ENCODE results near the gene ZBTB46. TPM values are rescaled to one million over a fixed set of nuclear protein-coding genes. Genes with fewer than 3 reads are reported as not detected.

ZBTB46 gene
- total RNA-seq, 1 experiment from 2014 or later: 2.5 TPM

DNA sequence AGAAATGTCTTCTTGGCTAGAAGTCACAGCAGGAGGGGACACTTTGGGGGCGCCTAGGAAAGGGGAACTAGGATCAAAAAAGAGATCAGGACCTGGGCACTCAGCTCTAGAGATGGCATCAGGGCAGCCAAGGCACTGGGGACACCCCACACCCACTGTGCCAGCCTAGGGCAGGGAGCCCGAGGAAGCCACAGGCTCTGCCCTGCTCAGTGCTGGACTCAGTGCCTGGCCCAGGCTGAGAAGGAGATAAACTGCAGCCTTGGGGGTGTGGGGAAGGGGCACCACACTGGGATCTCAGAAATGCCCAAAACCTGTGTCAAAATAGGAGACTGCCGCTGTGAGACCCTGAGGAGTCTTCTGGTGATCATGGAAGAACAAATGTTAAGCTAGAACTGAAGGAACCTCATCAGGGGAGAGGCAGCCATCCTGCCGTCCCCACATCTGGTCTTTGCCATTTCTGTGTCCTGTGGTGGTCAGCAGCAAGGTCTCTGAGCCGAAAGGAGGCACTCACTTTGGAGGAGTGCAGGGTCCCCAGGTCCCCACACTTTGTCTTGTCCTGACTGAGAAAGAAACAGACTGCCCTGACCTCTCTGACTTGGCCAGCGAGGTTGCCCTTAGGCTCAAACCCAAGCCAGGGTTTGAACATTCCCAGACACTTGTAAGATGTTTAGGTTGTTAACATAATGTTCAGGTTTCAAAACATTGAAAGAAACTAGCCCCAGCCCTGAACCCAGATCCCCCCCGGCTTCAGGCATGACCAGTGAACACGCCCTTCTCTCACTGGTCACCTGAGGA, 125.6 kb downstream of the ZBTB46 start:
- CTCF ChIA-PET: no interaction called here
- no TSS peak for BruUV-seq (replicated peaks)
- no peaks in the 10 kb centered on the region for H3K27me3 Mint-ChIP-seq (ENCODE audit: unreplicated experiment)
- H3K27ac Mint-ChIP-seq (ENCODE audit: unreplicated experiment): no peak overlapping the region
- H3K4me1 Mint-ChIP-seq (ENCODE audit: low read depth, unreplicated experiment): peaks cover 35% of the 10 kb centered on the region
- peaks cover 90% of the 10 kb centered on the region for H3K36me3 Mint-ChIP-seq (ENCODE audit: insufficient read depth, unreplicated experiment)
- H3K9me3 Mint-ChIP-seq (ENCODE audit: low read depth, unreplicated experiment): no peaks in the 10 kb centered on the region
- DNase-seq: no peak
- TF ChIP-seq, protein P1, sequence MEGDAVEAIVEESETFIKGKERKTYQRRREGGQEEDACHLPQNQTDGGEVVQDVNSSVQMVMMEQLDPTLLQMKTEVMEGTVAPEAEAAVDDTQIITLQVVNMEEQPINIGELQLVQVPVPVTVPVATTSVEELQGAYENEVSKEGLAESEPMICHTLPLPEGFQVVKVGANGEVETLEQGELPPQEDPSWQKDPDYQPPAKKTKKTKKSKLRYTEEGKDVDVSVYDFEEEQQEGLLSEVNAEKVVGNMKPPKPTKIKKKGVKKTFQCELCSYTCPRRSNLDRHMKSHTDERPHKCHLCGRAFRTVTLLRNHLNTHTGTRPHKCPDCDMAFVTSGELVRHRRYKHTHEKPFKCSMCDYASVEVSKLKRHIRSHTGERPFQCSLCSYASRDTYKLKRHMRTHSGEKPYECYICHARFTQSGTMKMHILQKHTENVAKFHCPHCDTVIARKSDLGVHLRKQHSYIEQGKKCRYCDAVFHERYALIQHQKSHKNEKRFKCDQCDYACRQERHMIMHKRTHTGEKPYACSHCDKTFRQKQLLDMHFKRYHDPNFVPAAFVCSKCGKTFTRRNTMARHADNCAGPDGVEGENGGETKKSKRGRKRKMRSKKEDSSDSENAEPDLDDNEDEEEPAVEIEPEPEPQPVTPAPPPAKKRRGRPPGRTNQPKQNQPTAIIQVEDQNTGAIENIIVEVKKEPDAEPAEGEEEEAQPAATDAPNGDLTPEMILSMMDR (IDR thresholded peaks at IDR 0.05; ENCODE audit: unreplicated experiment): no peak
- intact Hi-C loops (cut with micrococcal nuclease; ENCODE audit: unreplicated experiment): no loop called here
- peak overlapping the region; percentile 97 for H3K4me3 Mint-ChIP-seq (ENCODE audit: low read depth, unreplicated experiment)

DNA sequence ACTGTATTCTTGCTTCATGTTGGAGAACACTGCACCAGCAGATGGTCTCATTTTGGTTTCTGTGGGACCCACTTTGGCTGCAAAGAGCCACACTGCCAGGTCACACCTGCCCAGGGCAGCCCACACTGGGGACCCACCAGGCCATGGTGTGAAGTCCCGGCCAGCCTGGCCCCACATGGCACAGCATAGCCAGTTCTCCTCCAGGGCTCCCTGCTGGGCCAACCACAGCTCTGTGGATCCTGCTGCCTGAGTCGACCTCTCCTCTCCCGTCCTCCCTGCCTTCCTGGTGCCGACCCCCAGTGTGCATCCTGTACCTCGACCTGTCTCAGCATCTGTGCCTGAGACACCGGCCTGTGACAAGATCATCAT, 126.3 kb downstream of the ZBTB46 start:
- peaks cover 90% of the 10 kb centered on the region for H3K36me3 Mint-ChIP-seq (ENCODE audit: insufficient read depth, unreplicated experiment)
- no peaks in the 10 kb centered on the region for H3K9me3 Mint-ChIP-seq (ENCODE audit: low read depth, unreplicated experiment)
- no peak overlapping the region for H3K27ac Mint-ChIP-seq (ENCODE audit: unreplicated experiment)
- no TSS peak for BruUV-seq (replicated peaks)
- H3K4me1 Mint-ChIP-seq (ENCODE audit: low read depth, unreplicated experiment): peaks cover 40% of the 10 kb centered on the region
- no peaks in the 10 kb centered on the region for H3K27me3 Mint-ChIP-seq (ENCODE audit: unreplicated experiment)
- no peak overlapping the region for H3K4me3 Mint-ChIP-seq (ENCODE audit: low read depth, unreplicated experiment)
- TF ChIP-seq, protein P1 (IDR thresholded peaks at IDR 0.05; ENCODE audit: unreplicated experiment): no peak
- intact Hi-C loops (cut with micrococcal nuclease; ENCODE audit: unreplicated experiment): no loop called here
- DNase-seq: no peak
- CTCF ChIA-PET: no interaction called here

DNA sequence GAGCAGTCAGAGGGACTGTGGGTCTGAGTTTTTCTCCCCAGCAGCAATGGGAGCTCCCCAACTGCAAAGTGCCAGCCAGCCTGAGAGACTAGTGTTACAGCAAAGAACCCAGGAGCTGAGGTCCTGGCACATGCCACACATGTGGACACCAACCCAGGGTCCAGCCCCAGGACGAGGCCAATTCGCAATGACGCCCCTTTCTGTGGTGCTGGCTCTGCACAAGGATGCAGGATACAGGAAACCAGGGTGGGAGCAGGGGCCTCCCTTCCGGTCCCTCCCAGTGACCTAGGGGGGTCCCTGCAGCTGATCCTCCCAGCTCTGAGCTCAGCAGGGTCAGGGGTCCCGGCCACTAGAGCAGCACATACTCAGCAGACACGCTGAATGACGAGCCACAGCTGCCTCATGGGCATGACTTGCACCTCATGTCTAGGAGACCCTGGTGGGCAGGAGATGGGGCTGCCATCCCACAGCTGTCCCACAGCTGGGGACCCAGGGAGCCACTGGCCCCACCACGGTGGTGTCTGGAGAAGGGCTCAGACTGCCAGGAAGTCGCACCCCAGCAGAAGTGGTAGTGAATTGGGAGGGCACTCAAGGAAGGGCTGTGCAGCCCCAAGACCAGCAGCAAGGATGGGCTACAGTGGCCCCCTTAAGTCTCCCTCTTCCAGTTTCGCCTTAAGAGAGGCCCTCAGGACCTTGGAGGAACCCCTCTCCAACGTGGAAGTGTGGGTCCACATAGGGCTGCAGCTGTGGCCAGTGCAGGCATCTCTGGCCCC, 126.9 kb downstream of the ZBTB46 start:
- intact Hi-C loops (cut with micrococcal nuclease; ENCODE audit: unreplicated experiment): no loop called here
- BruUV-seq (replicated peaks): no TSS peak
- Mint-ChIP-seq H3K9me3 (ENCODE audit: low read depth, unreplicated experiment) (no peaks in the 10 kb centered on the region), H3K27ac (ENCODE audit: unreplicated experiment) (no peak overlapping the region), H3K4me1 (ENCODE audit: low read depth, unreplicated experiment) (peaks cover 45% of the 10 kb centered on the region), H3K27me3 (ENCODE audit: unreplicated experiment) (no peaks in the 10 kb centered on the region), H3K4me3 (ENCODE audit: low read depth, unreplicated experiment) (no peak overlapping the region), H3K36me3 (ENCODE audit: insufficient read depth, unreplicated experiment) (peaks cover 91% of the 10 kb centered on the region)
- DNase-seq: no peak
- TF ChIP-seq, protein P1 (IDR thresholded peaks at IDR 0.05; ENCODE audit: unreplicated experiment): no peak
- CTCF ChIA-PET: no interaction called here

DNA sequence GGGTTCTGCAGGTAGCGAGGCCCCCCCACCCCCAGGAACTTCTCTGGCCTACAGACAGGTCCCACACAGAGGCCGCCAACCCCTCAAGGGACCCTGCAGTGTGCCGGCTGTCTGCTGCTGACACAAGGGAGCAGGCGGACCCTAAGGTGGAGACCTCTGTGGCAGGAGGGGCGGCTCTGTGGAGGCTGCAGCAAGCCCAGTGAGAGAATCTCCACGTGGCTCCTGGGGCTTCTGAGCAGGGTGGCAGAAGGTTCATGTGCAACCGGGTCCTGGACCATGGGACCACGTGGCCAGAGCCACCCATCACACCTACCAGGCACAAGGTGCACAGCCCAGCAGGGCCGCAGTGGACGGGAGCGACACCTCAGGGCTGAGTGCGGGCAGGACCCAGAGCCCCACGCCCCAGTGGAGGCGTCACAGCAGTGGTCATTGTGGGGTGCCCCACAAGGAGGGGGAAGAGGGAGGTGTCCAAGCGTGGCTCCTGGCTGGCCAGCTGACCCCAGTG, 127.5 kb downstream of the ZBTB46 start:
- no TSS peak for BruUV-seq (replicated peaks)
- no peaks in the 10 kb centered on the region for H3K27me3 Mint-ChIP-seq (ENCODE audit: unreplicated experiment)
- no peak overlapping the region for H3K27ac Mint-ChIP-seq (ENCODE audit: unreplicated experiment)
- CTCF ChIA-PET: no interaction called here
- peaks cover 45% of the 10 kb centered on the region for H3K4me1 Mint-ChIP-seq (ENCODE audit: low read depth, unreplicated experiment)
- peaks cover 91% of the 10 kb centered on the region for H3K36me3 Mint-ChIP-seq (ENCODE audit: insufficient read depth, unreplicated experiment)
- H3K9me3 Mint-ChIP-seq (ENCODE audit: low read depth, unreplicated experiment): no peaks in the 10 kb centered on the region
- no peak overlapping the region for H3K4me3 Mint-ChIP-seq (ENCODE audit: low read depth, unreplicated experiment)
- intact Hi-C loops (cut with micrococcal nuclease; ENCODE audit: unreplicated experiment): no loop called here
- TF ChIP-seq, protein P1 (IDR thresholded peaks at IDR 0.05; ENCODE audit: unreplicated experiment): no peak
- no peak for DNase-seq

All from Calu3 (cell line).